Measurements from ENCODE around the gene ZDHHC13. TPM values are rescaled to one million over a fixed set of nuclear protein-coding genes. Genes with fewer than 3 reads are reported as not detected.

Gene ZDHHC13
- total and polyA plus RNA-seq, 2 of the 4 experiments (the other 2 are of a cell fraction): 7.2 to 15.1 TPM

- Histone ChIP-seq H3K4me1 (ENCODE audit: control insufficient read depth, insufficient read depth, low read length) (no peaks in the 10 kb centered on the region), H3K9ac (ENCODE audit: low read depth, low read length) (no peak overlapping the region), H4K5ac (ENCODE audit: low read depth, low read length) (no peak overlapping the region), H3K27me3 (ENCODE audit: control insufficient read depth, insufficient read depth, low read length) (no peaks in the 10 kb centered on the region), H2BK120ac (ENCODE audit: low read depth, low read length) (no peak overlapping the region), H3K4me3 (ENCODE audit: insufficient read depth, low read depth, low read length) (no peak overlapping the region), H4K20me1 (ENCODE audit: insufficient read depth, low read length) (no peaks in the 10 kb centered on the region), H3K9me3 (ENCODE audit: control insufficient read depth, insufficient read depth, low read length) (no peaks in the 10 kb centered on the region), H4K91ac (ENCODE audit: insufficient read depth, low read depth, low read length) (no peak overlapping the region), H2AK5ac (ENCODE audit: low read depth, low read length) (no peak overlapping the region), H2AFZ (replicated peaks; ENCODE audit: low read length, poor library complexity) (no peak overlapping the region), H2BK20ac (ENCODE audit: low read depth, low read length) (no peak overlapping the region), H3K4ac (ENCODE audit: low read depth, low read length) (no peak overlapping the region), H4K8ac (ENCODE audit: low read depth in 2 of 2, low read length in 2 of 2) (no peak overlapping the region), H3K36me3 (ENCODE audit: control insufficient read depth, insufficient read depth, low read length) (no peaks in the 10 kb centered on the region), H3K14ac (replicated peaks; ENCODE audit: low read depth, low read length) (no peak overlapping the region), H3K23ac (ENCODE audit: low read depth, low read length) (no peak overlapping the region), H3K27ac (ENCODE audit: insufficient read depth, low read length) (no peak overlapping the region), H2BK15ac (ENCODE audit: low read depth, low read length) (no peak overlapping the region), H3K56ac (ENCODE audit: extremely low read depth, insufficient read depth, low read length) (no peak overlapping the region), H2AK9ac (replicated peaks; ENCODE audit: low read depth, low read length, poor library complexity) (no peak overlapping the region), H3K9me1 (ENCODE audit: insufficient read depth, low read length) (0 out of 2 replicates have a peak, but pooled peaks cover 1% of the 10 kb centered on the region), H3K18ac (ENCODE audit: low read depth, low read length) (no peak overlapping the region), H2BK5ac (ENCODE audit: low read depth, low read length, poor library complexity, severe bottlenecking) (no peak overlapping the region), H3K79me1 (ENCODE audit: low read depth in 1 of 2, low read length in 2 of 2) (no peaks in the 10 kb centered on the region), H3K4me2 (ENCODE audit: low read depth, low read length) (no peak overlapping the region)
- POLR2A ChIA-PET (ENCODE audit: unreplicated experiment): no interaction called here
- no peak for TF ChIP-seq MAZ (IDR thresholded peaks at IDR 0.05; ENCODE audit: borderline replicate concordance, low read depth, low read length)
- dilution Hi-C loops (cut with HindIII; ENCODE audit: low sequenced_read_pairs, unreplicated experiment) (no loop called here), in situ Hi-C loops (cut with MboI; ENCODE audit: low sequenced_read_pairs) (no loop called here), intact Hi-C loops (cut with micrococcal nuclease) (no loop called here)
- CTCF ChIA-PET: no interaction called here
- BruUV-seq (replicated peaks): no TSS peak
- DNase-seq: no peak
- no peak for ATAC-seq (ENCODE audit: low read depth)
- WGBS, 2 experiments (ENCODE audit: extremely low coverage in 2 of 2, insufficient read length in 1 of 2): no CpG with 5 or more reads among the region's 5 CpGs
Observed at GRCh38 chr11:19181531-19182261, 64.7 kb downstream of the ZDHHC13 start.
